Right atrium auricular region (tissue), 2 donors: Measurements from ENCODE around the gene UBE2E2. TPM values are rescaled to one million over a fixed set of nuclear protein-coding genes. Genes with fewer than 3 reads are reported as not detected.

Source experiments
- DNase-seq: peaks from one replicate; pipeline ENCODE4 v3.0.0-alpha.2; 2019; ENCODE audit warnings: low spot score
- H3K27ac ChIP-seq, 2 donors: fragments of 200-600 bp; sonication (generic); 1 replicate in 1 of 2; 2 replicates in 1 of 2; pipeline ENCODE4 v1.5.1; 2016 to 2019
- H3K27me3 ChIP-seq, 2 donors: fragments of 200-600 bp; sonication (generic); one replicate each; pipeline versions ENCODE4 v1.5.1 to v1.6.0; 2017 to 2019
- H3K36me3 ChIP-seq: fragments of 200-600 bp; sonication (generic); one replicate; pipeline ENCODE4 v1.5.1; 2016
- H3K4me1 ChIP-seq, 2 donors: fragments of 200-600 bp; sonication (generic); one replicate each; pipeline versions ENCODE4 v1.5.1 to v1.6.0; 2017 to 2019
- H3K4me3 ChIP-seq, 2 donors: fragments of 200-600 bp; sonication (generic); 1 replicate in 1 of 2; 2 replicates in 1 of 2; pipeline ENCODE4 v1.5.1; 2017 to 2019; ENCODE audit warnings: mild to moderate bottlenecking in 1 of 2, moderate library complexity in 1 of 2
- H3K9me3 ChIP-seq, 2 donors: fragments of 200-600 bp; sonication (generic); one replicate each; pipeline ENCODE4 v1.5.1; 2019
- CTCF ChIP-seq, 2 donors: fragments of 200-600 bp; sonication (generic); IDR thresholded peaks; one replicate each; pipeline ENCODE4 v1.5.1; 2019; ENCODE audit warnings: antibody characterized with exemption in 2 of 2
- total RNA-seq, 2 donors: library from RNA; depleted of rRNA; stranded (reverse); fragments of >200 nt; gene quantifications; one replicate each; pipeline ENCODE4 v1.1.0, GENCODE V29; 2016

Gene UBE2E2
- total RNA-seq, 2 donors from 2014 or later, result 31.0 to 36.7 TPM

- no peak for DNase-seq
- H3K4me1 ChIP-seq, result peaks cover 0 to 6% of the 10 kb centered on the region in 2 donors
These were observed 237.5 kb downstream of the UBE2E2 start for GRCh38 chr3:23440416-23441294.

DNA sequence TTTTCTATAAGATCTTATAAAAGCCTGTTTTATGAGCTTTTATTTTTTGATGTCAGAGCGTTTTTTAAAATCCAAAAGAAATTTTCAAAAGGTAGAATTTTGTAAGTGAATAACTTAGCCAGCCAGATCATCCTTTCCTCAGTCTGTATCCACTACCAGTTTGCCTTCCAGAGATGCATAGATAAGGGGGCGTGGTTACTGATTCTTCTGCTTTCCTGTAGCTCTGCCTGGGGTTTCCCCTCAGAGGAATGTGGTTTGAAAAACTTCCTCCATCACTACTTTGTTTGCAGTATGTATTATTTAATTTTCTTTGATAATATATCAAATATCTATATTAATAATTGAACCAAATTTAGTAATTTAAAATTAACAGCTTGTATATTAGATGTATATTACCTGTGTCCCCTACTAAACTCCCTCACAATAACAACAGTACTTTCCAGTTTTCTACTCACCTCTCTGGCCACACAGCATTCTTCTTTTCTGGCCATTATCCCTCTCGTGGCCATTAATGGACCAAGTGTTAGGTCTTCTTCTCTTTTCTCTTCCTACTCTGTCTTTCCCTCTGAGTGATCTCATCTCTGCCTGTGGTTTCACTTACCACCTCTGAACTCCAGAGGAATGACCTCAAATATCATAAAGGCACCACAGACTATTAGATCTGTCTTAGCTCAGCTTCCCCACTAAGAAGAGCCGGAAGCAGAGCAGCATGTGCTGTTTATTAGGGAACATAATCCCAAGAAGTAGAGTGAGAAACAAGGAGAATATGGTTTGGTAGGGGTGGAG, 239.7 kb downstream of the UBE2E2 start:
- Histone ChIP-seq H3K4me1 (peaks cover 0 to 6% of the 10 kb centered on the region in 2 donors), H3K27ac (no peak overlapping the region)
- no peak for TF ChIP-seq CTCF (IDR thresholded peaks at IDR 0.05)

More at GRCh38 chr3:23440416-23441294, 237.5 kb downstream of the UBE2E2 start:
- no peak for TF ChIP-seq CTCF (IDR thresholded peaks at IDR 0.05)
- Histone ChIP-seq H3K4me3 (no peak overlapping the region), H3K9me3 (no peaks in the 10 kb centered on the region), H3K27me3 (no peaks in the 10 kb centered on the region), H3K36me3 (no peaks in the 10 kb centered on the region), H3K27ac (no peak overlapping the region)

GRCh38 chr3:23444386-23444785, 241.3 kb downstream of the UBE2E2 start:
- Histone ChIP-seq H3K9me3 (no peaks in the 10 kb centered on the region), H3K36me3 (no peaks in the 10 kb centered on the region), H3K27me3 (no peaks in the 10 kb centered on the region), H3K4me1 (peaks cover 0 to 6% of the 10 kb centered on the region in 2 donors), H3K27ac (no peak overlapping the region), H3K4me3 (no peak overlapping the region)
- no peak for TF ChIP-seq CTCF (IDR thresholded peaks at IDR 0.05)
- no peak for DNase-seq

More for the DNA sequence above, 239.7 kb downstream of the UBE2E2 start:
- no peaks in the 10 kb centered on the region for H3K9me3 ChIP-seq
- H3K27me3 ChIP-seq, result no peaks in the 10 kb centered on the region
- no peak for DNase-seq
- H3K4me3 ChIP-seq, result no peak overlapping the region
- no peaks in the 10 kb centered on the region for H3K36me3 ChIP-seq

- no peaks in the 10 kb centered on the region for H3K9me3 ChIP-seq
- no peak for TF ChIP-seq CTCF (IDR thresholded peaks at IDR 0.05)
- no peak for DNase-seq
- H3K27ac ChIP-seq, result no peak overlapping the region
- H3K36me3 ChIP-seq, result no peaks in the 10 kb centered on the region
- no peak overlapping the region for H3K4me3 ChIP-seq
- H3K27me3 ChIP-seq, result no peaks in the 10 kb centered on the region
- H3K4me1 ChIP-seq, result peaks cover 0 to 13% of the 10 kb centered on the region in 2 donors
These were observed 243.2 kb downstream of the UBE2E2 start for GRCh38 chr3:23446301-23446700.

DNA sequence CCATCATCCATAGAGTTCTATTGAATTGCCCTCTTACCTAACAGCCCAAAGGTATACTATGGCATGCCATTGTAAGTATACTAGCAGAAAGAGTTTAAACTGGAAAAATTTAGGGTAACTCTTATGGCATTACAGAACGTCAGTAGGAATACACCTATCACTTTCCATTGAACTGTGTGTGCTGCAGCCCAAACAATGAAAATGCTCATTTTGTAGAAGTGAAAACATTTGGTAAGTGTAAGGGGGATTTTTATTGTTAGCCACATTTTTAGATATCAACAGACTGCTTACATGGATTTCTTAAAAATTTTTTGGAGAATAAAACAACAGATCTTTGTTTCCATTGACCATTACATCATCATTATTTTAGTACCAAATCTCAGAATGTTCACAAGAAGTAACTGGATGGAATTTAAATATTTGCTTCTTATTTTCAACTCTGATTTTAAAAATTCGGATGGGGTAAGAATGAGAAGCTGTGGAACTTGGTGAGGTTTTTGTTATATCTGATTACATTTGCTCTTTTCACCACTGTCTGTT, 245.9 kb downstream of the UBE2E2 start:
- Histone ChIP-seq H3K9me3 (no peaks in the 10 kb centered on the region), H3K36me3 (no peaks in the 10 kb centered on the region), H3K27ac (no peak overlapping the region), H3K4me3 (no peak overlapping the region), H3K27me3 (no peaks in the 10 kb centered on the region), H3K4me1 (peaks cover 0 to 7% of the 10 kb centered on the region in 2 donors)
- no peak for TF ChIP-seq CTCF (IDR thresholded peaks at IDR 0.05)
- no peak for DNase-seq
